ENCODE data around the gene KRTAP1-5.
"Not testable (repeated sequence)": the region's sequence is repeated elsewhere in the genome, so short reads cannot be mapped to it uniquely, and the experiment has no call there.

KRTAP1-5 gene

GRCh38 chr17:41046735-41047465, 19.9 kb upstream of the KRTAP1-5 start, which contains the start of gene KRTAP2-1:
Gene KRTAP2-1, minus strand, starts transcription at chr17:41047316. Its CDS starts 49 bp downstream, at chr17:41047267.
- DNase-seq = not testable (repeated sequence)

DNA sequence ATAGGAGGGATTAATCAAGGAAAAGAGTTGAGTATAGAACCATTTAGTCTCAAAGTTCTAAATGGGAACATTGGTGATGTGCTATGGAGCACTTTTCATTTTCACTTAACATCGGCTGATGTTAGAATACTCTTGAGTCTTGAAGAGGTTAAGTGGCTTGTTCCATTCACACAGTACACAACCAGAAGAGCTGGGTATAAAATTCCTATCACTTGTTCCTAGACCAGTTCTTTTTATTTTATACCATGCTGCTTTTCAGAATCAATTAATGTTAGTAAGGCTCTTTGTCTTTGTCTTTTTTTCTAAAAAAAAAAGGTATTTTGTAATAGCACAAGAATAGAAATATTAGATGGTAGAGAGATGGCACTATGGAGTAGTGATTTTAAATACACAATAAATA, 15.9 kb upstream of the KRTAP1-5 start:
- no peak for DNase-seq

DNA sequence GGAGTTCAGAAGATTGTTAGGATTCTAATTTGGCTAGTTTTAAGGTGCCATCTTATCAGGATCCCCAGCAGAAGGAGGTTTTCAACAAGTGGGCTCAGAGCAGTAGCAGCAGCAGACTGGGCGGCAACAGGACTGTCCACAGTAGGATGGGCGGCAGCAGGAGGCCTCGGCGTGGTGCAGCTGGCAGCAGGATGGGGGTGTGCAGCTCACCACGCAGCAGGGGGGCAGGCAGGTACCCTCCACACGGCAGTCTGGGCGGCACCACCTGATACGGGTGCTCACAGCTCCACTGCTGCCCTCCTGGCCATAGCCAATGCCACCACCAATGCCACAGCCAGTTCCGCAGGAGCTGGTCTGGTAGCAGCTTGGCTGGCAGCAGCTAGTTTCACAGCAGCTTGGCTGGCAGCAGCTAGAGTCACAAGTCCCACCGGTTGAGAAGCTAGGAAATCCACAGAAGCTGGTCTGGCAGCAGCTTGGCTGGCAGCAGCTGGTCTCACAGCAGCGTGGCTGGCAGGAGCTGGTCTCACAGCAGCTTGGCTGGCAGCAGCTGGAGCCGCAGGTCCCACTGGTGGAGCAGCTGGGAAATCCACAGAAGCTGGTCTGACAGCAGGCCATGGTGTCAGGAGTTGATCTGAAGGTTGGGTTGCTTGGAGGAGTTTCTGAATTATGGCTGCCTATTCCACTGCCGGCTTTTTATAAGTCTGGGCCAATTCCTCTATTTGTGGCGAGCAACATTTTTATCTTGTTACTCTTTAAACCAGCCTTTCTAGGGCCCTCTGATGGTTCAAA, 14.0 kb upstream of the KRTAP1-5 start, which contains the start of gene KRTAP1-1:
Gene KRTAP1-1, minus strand, starts transcription at position 668 of the 789 bp plus-strand sequence. Its CDS starts 53 bp downstream, at position 615.
- not testable (repeated sequence) for DNase-seq

DNA sequence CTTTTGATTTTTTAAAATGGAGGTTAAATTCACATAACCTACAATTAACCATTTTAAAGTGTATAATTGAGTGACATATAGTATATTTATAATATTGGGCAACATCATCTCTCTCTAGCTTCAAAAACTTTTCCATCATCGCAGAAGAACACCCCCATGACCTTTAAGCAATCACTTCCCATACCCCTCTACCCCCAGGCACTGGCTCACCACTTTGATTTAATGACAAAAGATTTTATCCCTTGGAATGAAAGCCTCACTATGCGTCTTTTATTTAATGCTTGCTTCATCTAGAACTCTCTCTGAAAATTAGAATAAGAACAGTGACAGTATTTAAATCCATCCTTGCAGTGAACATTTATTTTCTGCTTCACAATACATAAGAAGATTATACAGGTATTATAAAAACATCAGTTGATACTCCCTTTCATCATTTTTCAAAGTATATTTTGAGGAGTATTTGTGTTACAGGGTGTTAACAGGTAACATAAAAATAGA, 10.9 kb upstream of the KRTAP1-5 start:
- no peak for DNase-seq

- DNase-seq = not testable (repeated sequence)
Measured at GRCh38 chr17:41034346-41034935, 7.4 kb upstream of the KRTAP1-5 start, which contains the start of gene KRTAP1-3. Gene KRTAP1-3, minus strand, starts transcription at chr17:41034874. Its CDS starts 53 bp downstream, at chr17:41034821.

DNA sequence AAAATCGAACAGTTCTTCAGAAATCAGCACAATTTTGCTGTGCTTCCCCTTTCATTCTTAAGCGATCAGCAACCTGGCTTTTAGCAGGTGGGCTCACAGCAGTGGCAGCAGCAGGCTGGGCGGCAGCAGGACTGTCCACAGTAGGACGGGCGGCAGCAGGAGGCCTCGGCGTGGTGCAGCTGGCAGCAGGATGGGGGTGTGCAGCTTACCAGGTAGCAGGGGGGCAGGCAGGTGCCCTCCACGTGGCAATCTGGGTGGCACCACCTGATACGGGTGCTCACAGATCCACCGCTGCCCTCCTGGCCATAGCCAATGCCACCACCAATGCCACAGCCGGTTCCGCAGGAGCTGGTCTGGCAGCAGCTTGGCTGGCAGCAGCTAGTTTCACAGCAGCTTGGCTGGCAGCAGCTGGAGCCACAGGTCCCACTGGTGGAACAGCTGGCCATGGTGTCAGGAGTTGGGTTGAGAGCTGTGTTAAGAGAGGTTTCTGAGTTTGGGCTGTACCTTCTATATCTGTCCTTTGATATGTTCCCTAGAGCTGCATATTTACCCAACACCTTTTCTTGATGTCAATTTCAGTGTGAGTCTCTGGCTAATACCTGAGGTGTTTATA, 2.7 kb upstream of the KRTAP1-5 start, which contains the start of gene KRTAP1-4:
Gene KRTAP1-4, minus strand, starts transcription at position 563 of the 613 bp plus-strand sequence. Its CDS starts 117 bp downstream, at position 446.
- DNase-seq = no peak

GRCh38 chr17:41024697-41025096, 2.3 kb downstream of the KRTAP1-5 start:
- no peak for DNase-seq

GRCh38 chr17:41020336-41020735, 6.7 kb downstream of the KRTAP1-5 start:
- no peak for DNase-seq

GRCh38 chr17:41019415-41019814, 7.6 kb downstream of the KRTAP1-5 start:
- no peak for DNase-seq

- no peak for DNase-seq
Measured at GRCh38 chr17:41018541-41018940, 8.5 kb downstream of the KRTAP1-5 start.

DNA sequence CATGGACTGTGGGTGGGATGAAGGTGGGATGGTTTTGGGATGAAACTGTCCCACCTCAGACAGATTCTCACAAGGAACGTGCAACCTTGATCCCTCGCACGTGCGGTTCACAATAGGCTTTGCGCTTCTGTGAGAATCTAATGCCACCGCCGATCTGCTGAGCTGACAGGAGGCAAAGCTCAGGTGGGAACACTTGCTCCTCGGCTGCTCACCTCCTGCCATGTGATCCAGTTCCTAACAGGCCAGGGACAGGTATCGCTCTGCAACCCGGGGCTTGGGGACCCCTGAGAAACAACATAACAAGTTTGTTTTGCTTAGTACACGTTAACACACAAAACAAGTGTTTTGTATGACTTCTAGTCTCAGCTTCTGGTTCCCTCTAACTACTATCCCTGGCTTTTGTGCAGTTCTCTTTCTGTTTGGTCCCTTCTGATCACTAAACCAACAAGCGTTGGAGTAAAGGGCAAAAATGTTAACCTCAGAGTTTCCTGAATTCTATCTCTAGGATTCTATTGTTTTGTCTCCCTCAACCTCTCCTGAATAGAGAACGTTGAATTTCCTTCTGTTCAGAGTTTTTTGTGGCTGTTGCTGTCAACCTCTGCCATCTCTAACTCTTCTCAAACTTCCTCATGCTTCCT, 10.3 kb downstream of the KRTAP1-5 start:
- DNase-seq = no peak

DNA sequence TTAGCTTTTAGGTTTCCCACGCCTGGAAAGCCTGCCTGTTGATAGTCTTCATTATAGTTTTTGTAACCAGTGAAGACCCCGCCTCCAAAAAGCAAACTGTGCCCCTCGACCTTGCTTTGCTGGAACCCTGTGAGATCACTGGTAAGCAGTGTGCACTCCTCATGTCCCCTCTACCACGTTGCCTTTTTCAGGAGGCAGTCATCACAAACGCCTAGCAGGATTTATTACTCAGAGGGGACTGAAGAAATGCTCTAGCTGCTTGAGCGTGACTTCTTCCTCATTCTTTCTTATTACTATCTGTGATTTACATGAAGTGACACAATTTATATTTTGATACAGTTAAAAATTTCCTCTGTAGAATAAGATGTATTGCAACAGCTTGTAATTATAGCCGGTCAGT, 11.6 kb downstream of the KRTAP1-5 start:
- no peak for DNase-seq

DNA sequence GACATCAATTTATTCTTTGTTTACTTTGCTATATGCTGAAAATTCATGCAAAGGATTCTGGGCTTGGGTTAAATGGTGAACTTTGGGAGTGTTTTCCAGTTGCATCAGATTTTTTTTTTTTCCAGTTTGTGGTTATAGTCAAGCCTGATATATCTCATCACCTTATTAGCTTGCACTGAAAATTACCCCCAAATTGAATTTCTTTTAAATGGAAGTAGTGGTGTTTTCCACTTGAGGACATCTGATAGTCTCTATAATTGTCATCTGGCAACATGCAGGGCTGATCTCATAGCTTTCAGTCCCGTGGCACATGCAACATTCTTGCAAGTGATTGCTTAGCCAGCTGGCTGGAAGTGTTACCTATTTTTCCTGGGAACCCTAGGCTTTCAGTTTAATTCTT, 13.4 kb downstream of the KRTAP1-5 start:
- DNase-seq = no peak

- no peak for DNase-seq
Measured at GRCh38 chr17:41013181-41013580, 13.8 kb downstream of the KRTAP1-5 start.

- no peak for DNase-seq
Measured at GRCh38 chr17:41012326-41013120, 14.5 kb downstream of the KRTAP1-5 start.

DNA sequence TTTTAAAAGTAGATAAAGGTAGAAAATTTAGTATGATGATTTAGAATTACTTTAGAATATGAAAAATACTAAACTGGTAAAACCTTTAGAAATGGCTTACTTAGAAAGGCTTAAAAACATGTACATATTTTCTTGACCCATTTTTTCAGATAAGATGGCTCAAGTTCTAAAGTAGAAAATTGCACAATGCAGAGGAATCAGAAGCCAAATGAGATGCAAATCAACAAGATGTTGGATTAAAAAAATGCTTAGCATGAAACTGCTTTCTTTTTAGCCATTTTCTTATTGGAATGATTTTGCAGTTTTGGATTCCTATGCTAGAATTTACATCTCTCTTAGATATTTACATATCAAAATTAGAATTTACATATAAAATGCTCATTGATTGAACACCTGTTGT, 16.6 kb downstream of the KRTAP1-5 start:
- no peak for DNase-seq

GRCh38 chr17:41009936-41010335, 17.1 kb downstream of the KRTAP1-5 start:
- no peak for DNase-seq

- DNase-seq = no peak
Measured at GRCh38 chr17:41009301-41009760, 17.7 kb downstream of the KRTAP1-5 start.

GRCh38 chr17:41008811-41009210, 18.2 kb downstream of the KRTAP1-5 start, which contains the start of gene KRTAP3-1:
Gene KRTAP3-1, minus strand, starts transcription at chr17:41009128. Its CDS starts 54 bp downstream, at chr17:41009074.
- no peak for DNase-seq

DNA sequence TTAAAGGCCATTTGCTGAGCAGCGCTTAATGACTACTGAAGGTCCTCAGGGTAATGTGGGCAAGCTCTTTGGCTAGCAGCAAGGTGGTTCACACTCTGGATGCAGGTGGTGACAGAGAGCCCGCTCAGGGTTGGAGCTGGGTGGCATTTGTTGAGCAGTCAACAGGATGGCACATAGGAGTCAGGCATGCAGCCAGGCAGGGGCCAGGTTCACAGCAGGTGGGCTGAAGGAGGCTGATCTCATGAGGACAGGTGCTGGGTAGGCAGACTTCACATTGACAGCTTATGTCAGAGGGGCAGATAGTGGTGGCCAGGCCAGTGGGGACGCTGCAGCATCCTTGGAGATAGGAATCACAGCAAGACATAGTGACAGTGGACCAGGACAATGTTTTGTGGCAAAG, 22.6 kb downstream of the KRTAP1-5 start:
- DNase-seq = no peak

DNA sequence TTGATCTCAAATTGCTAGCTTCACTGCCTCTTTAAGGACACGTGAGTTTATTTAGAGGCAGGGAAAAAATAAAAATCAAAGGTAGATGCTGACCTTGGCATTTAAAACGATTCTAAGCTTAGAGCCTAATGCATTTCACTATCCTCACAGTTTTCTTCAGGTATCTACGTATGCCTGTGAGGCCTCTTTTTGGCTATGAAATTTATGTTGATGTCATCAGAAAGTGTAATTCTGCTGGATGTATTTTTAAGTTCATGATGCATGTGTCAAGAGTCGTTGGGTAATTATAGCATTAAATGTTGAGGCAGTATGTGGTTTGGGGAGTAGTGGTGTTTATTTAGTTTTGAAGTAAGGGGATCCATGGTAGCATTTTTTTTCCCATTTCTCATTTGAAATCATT, 23.1 kb downstream of the KRTAP1-5 start:
- no peak for DNase-seq

All from CD4-positive, alpha-beta T cell treated with Interleukin-15 for 1 hour (primary cell).